Left colon (tissue), 2 donors: ENCODE data around the gene ADRA1B. TPM values are rescaled to one million over a fixed set of nuclear protein-coding genes. Genes with fewer than 3 reads are reported as not detected.

Source experiments
- ATAC-seq: fragments of 200-7000 bp; cut with Tn5 transposase; one replicate; pipeline ENCODE4 v1.9.1; 2020; ENCODE audit warnings: mild to moderate bottlenecking, moderate library complexity
- DNase-seq, 2 donors: peaks; one replicate each; pipeline ENCODE4 v3.0.0-alpha.2; 2020
- intact Hi-C, 2 donors: fragments of 100-400 bp; cut with DNase I in 1 of 2; cut with micrococcal nuclease in 1 of 2; formaldehyde crosslinking; loops; one replicate each; pipeline versions ENCODE4 v1.11.2 to v1.14.0; 2022; cut with DNase I, micrococcal nuclease
- total RNA-seq, 2 donors: library from RNA; stranded (reverse); fragmentation: NEBNext Ultra II Directional; extraction: Animal tissue kit (Norgen Biotek cat#: 25700); gene quantifications; one replicate each; pipeline ENCODE4 v1.2.1, GENCODE V29; 2021
- donor health status: DM: no; HTN: no; CAD: no.
- donor health status: DM: yes; HTN: yes; CAD: no.

The ADRA1B gene
- total RNA-seq, 2 donors from 2014 or later = 1.1 to 2.5 TPM

GRCh38 chr5:159913501-159913900 is 2.8 kb upstream of the ADRA1B start:
- ATAC-seq (no peak), DNase-seq (no peak)
- intact Hi-C loops = loop anchor here in 1 of 2 donors (10.0 kb wide), 1 partner anchor 469 kb away; no protein-coding TSS in a partner anchor

DNA sequence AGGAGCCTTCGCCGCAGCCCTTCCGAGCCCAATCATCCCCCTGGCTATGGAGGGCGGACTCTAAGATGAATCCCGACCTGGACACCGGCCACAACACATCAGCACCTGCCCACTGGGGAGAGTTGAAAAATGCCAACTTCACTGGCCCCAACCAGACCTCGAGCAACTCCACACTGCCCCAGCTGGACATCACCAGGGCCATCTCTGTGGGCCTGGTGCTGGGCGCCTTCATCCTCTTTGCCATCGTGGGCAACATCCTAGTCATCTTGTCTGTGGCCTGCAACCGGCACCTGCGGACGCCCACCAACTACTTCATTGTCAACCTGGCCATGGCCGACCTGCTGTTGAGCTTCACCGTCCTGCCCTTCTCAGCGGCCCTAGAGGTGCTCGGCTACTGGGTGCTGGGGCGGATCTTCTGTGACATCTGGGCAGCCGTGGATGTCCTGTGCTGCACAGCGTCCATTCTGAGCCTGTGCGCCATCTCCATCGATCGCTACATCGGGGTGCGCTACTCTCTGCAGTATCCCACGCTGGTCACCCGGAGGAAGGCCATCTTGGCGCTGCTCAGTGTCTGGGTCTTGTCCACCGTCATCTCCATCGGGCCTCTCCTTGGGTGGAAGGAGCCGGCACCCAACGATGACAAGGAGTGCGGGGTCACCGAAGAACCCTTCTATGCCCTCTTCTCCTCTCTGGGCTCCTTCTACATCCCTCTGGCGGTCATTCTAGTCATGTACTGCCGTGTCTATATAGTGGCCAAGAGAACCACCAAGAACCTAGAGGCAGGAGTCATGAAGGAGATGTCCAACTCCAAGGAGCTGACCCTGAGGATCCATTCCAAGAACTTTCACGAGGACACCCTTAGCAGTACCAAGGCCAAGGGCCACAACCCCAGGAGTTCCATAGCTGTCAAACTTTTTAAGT is 819 bp downstream of the ADRA1B start:
- intact Hi-C loops = loop anchor here in 1 of 2 donors (10.0 kb wide), 1 partner anchor 472 kb away; no protein-coding TSS in a partner anchor
- DNase-seq = no peak
- no peak for ATAC-seq

DNA sequence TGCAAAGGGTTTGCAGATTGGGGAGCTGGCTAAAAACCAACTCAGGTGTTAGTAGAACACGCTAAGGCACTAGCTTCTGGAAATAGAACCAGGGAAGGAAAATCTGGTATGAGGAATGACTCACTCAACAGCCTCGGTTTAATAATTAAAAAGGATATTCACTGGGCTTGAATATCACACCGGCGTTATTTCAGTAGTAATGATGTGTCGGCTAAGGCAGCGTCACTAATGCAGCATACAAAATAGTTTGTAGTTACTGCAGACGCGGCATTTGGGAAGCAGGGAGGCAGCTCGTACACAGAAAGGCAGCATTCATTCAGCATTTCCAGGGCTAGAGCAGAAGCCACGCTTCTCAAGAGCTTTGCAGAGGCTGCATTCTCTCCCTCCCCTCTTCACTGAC is 1.7 kb downstream of the ADRA1B start:
- ATAC-seq (peak; percentile 35), DNase-seq (no peak)
- intact Hi-C loops = loop anchor here in 1 of 2 donors (10.0 kb wide), 1 partner anchor 473 kb away; no protein-coding TSS in a partner anchor

GRCh38 chr5:159921721-159922120 is 5.4 kb downstream of the ADRA1B start:
- intact Hi-C loops = no loop called here
- DNase-seq (no peak), ATAC-seq (no peak)

DNA sequence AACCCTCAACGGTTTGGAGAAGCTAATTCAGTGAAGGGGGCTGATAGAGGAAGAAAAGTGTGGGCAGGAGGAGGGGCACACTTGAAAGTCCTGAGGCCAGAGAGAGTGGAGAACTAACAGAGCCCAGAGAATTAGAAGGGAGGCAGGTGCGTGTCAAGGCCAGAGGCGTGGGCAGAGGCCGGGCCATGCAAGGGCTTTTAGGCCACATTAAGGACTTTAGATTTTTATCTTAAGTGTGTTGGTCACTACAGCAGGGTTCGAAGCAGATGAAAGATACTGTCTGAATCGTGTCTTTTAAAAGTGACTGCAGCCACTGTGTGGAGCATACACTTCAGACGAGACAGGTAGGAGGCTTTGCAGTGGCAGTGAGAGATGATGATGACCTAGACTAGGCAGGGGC is 6.7 kb downstream of the ADRA1B start:
- intact Hi-C loops = no loop called here
- no peak for DNase-seq
- ATAC-seq = no peak

GRCh38 chr5:159928122-159928909 is 12.0 kb downstream of the ADRA1B start:
- ATAC-seq (no peak), DNase-seq (no peak)
- intact Hi-C loops = no loop called here

- no peak for DNase-seq
- ATAC-seq = no peak
- intact Hi-C loops = no loop called here
These were observed 12.9 kb downstream of the ADRA1B start for GRCh38 chr5:159929176-159929575.

DNA sequence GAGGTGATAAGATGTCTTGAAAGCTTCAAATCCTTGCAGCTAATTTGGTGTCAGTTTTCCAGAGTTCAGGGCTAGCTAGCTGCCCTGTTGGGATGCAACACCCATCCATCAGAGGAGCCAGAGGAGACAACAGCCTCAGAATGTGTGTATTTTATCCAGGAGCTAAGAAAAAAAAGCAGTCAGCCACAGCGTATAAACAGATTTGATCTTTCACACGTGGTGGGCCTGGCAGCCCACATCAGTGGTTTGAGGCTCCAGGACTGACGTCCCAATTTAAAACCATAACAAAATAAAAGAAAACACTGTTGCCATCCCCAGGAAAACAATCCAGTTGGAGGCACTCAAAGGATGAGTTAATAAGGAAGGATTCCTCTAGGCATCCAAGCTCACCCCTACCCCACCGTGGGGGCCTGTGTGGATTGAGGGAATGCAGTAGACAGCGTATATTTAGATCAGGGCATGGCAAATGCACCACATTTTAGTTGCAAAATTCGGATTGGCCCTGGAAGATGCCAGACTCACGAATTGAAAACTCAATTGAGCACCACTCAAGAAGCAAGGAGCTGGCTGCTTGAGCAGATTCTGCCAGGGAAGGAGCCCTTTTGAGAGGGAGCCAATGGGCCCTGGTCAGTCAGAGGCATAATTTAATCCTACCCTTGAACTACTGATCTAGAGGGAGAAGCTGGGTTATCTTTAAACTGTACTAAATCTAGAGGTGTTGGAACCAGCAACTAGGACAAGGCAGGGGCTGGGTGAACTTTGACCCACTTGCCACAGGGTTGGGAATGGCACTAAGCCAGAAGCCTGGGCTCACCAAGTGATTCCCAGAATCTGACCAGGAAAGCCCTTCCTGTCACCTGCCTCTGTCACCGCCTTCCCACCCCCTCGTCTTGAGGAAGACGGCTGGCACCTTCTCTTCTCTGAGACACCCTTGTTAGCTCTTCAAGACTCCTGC is 17.5 kb downstream of the ADRA1B start:
- intact Hi-C loops = no loop called here

GRCh38 chr5:159935946-159936345 is 19.7 kb downstream of the ADRA1B start:
- intact Hi-C loops = no loop called here
- DNase-seq = no peak
- ATAC-seq = no peak

More for the DNA sequence above, 17.5 kb downstream of the ADRA1B start:
- ATAC-seq (peak; percentile 59), DNase-seq (no peak)

DNA sequence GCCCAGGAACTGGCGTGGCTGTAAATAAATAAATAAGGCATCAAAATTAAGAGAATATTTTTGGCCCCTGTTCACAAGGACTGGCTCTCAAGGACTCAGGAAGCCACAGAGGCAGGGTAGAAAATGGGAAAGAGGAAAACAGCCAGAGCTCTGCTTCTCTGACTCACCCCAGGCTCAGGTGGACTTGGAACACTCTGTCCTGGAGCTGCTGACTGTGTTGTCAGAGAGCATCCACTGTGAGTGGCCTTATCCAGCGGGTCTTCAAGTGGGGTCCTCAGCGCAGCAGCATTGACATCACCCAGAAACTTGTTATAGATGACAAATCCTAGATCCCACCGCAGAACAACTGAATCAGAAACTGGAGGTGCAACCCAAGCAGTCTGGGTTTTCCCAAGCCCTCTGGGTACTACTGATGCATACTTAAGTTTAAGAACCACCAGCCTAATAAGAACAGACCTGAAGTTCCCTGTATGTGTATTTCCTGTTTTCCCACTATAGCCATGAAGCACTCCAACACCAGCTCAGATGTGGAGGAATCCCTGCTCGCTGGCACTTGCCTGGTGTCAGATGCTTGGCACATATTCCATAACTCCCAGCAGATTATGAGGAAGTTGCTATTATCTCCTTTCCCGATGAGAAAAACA is 20.5 kb downstream of the ADRA1B start:
- ATAC-seq = no peak
- no peak for DNase-seq
- intact Hi-C loops = no loop called here

GRCh38 chr5:159937580-159937979 is 21.3 kb downstream of the ADRA1B start:
- ATAC-seq (no peak), DNase-seq (no peak)
- intact Hi-C loops = no loop called here

GRCh38 chr5:159943326-159943725 is 27.0 kb downstream of the ADRA1B start:
- intact Hi-C loops = no loop called here
- DNase-seq (no peak), ATAC-seq (no peak)

DNA sequence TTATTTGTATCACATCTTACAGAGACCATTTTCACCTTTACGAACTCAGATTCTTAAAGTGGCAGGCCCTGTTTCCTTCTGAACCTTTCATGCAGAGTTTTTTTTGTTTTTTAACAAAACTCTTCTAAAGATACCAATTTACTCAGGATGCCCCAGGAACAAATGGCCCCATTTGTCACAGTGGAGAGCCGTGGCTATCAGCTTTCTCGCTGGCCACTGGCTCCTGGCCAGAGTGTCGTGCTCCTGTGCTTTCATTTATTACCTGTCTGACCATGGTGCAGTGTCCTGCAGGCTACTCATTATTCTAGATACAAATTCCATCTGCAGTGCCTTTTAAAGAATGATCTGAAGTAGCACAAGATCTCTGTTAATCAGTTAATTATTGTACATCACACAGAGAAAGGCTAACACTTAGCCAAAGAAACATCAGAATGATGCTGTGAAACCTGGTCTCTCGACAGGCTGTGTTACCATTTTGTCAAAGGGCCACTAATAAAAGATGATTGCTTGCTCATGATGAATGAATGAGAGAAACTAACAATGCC is 27.8 kb downstream of the ADRA1B start:
- no peak for ATAC-seq
- intact Hi-C loops = no loop called here
- no peak for DNase-seq

DNA sequence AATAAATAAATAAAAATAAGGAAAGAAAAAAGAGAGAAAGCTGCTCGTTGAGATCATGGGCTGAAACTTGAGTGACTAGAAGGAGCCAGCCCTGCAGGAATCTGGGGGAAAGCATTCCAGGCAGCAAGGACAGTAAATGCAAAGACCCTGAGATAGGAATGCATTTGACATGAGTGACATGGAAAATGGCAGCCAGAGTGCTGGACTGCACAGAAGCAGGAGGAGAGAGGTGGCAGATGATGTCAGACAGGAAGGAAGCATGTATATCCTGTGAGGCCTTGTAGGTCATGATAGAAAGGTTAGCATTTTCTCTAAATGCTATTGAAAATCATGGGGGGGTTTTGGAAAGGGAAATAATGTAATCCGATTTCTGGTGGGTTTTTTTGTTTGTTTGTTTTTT is 29.1 kb downstream of the ADRA1B start:
- no peak for DNase-seq
- intact Hi-C loops = no loop called here
- ATAC-seq = no peak

GRCh38 chr5:159947708-159948358 is 31.6 kb downstream of the ADRA1B start:
- no peak for DNase-seq
- ATAC-seq = peak; percentile 69
- intact Hi-C loops = no loop called here

DNA sequence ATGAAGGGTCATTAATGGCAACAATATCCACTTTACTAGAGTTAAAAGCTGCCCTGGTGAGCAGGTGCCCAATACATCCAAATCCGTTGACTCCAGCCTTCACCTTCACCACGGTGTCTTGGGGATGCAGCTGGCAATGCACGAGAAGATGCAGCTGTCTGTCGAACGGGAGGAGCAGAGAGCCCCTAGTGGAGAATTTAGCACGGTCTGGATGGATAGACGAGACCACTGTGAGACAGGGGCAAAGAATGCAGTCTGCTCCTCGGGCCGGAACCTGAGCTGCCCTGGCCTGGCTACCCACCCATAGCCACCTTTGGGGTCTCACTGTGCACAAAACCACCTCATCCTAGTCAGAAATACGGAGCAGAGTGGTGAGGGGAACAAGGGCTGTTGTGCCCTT is 35.1 kb downstream of the ADRA1B start:
- intact Hi-C loops = no loop called here
- ATAC-seq (no peak), DNase-seq (no peak)

GRCh38 chr5:159951834-159952233 is 35.6 kb downstream of the ADRA1B start:
- ATAC-seq = no peak
- intact Hi-C loops = no loop called here

More at GRCh38 chr5:159951834-159952233, 35.6 kb downstream of the ADRA1B start:
- no peak for DNase-seq
